Measurements from ENCODE around the gene VOPP1.

The VOPP1 gene

DNA sequence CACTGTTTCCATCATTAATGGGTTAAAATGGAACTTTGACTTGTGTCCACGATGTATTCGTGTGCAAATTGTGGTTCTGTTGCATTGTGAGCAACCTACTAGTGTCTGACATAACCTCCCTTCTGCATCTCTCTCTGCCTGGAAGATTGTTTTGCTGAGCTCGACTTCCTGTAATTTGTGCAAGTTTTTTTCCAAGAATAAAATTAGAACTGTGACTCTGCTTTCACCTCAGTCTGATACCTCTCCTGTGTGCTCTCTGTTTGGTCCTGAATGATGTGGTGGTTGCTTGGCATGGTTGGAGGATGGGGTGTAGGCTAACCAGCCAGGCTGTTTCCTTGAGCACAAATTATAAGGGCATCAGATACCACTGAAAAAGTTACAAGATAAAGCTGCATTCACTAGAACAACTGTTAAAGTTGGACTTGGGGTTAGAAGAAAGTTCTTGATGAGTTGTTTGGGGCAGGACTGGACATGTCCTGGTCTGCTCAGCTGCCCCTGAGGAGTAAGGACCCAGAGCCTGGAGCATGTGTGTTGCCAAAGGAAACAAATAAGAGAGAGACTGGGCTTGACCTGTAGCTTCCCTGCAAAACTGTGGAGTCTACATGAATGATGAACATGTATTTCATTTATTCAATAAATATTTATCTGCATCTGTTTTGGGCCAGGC, 1.9 kb upstream of the VOPP1 start:
- TF ChIP-seq CTCF (IDR thresholded peaks at IDR 0.05; ENCODE audit: low read depth, low read length): no peak
- no peak overlapping the region for H3K4me3 ChIP-seq (ENCODE audit: low read depth, low read length)

- TF ChIP-seq CTCF (IDR thresholded peaks at IDR 0.05; ENCODE audit: low read depth, low read length): no peak
- peak overlapping the region; percentile 62 for H3K4me3 ChIP-seq (ENCODE audit: low read depth, low read length)
Measured at GRCh38 chr7:55573234-55573900, 1.1 kb upstream of the VOPP1 start.

GRCh38 chr7:55571511-55572377, 558 bp downstream of the VOPP1 start:
- TF ChIP-seq CTCF (IDR thresholded peaks at IDR 0.05; ENCODE audit: low read depth, low read length): no peak
- peak overlapping the region; percentile 84 for H3K4me3 ChIP-seq (ENCODE audit: low read depth, low read length)

GRCh38 chr7:55570939-55571338, 1.4 kb downstream of the VOPP1 start:
- H3K4me3 ChIP-seq (ENCODE audit: low read depth, low read length): peak overlapping the region; percentile 84
- TF ChIP-seq CTCF (IDR thresholded peaks at IDR 0.05; ENCODE audit: low read depth, low read length): no peak

GRCh38 chr7:55570218-55570873, 2.0 kb downstream of the VOPP1 start:
- H3K4me3 ChIP-seq (ENCODE audit: low read depth, low read length): peak overlapping the region; percentile 84
- TF ChIP-seq CTCF (IDR thresholded peaks at IDR 0.05; ENCODE audit: low read depth, low read length): no peak

GRCh38 chr7:55569797-55570196, 2.5 kb downstream of the VOPP1 start:
- no peak for TF ChIP-seq CTCF (IDR thresholded peaks at IDR 0.05; ENCODE audit: low read depth, low read length)
- no peak overlapping the region for H3K4me3 ChIP-seq (ENCODE audit: low read depth, low read length)

All from WI38 (cell line).